GM12874 (cell line): Measurements from ENCODE around the gene HPF1.

Source experiments
- TF ChIP-seq, protein P1 (sequence below): IDR thresholded peaks from 2 replicates; pipeline ENCODE4 v1.5.1; 2011; ENCODE audit warnings: low read depth, mild to moderate bottlenecking, control low read depth, low read length, moderate library complexity; ENCODE audit not compliant: insufficient read depth

HPF1 gene

DNA sequence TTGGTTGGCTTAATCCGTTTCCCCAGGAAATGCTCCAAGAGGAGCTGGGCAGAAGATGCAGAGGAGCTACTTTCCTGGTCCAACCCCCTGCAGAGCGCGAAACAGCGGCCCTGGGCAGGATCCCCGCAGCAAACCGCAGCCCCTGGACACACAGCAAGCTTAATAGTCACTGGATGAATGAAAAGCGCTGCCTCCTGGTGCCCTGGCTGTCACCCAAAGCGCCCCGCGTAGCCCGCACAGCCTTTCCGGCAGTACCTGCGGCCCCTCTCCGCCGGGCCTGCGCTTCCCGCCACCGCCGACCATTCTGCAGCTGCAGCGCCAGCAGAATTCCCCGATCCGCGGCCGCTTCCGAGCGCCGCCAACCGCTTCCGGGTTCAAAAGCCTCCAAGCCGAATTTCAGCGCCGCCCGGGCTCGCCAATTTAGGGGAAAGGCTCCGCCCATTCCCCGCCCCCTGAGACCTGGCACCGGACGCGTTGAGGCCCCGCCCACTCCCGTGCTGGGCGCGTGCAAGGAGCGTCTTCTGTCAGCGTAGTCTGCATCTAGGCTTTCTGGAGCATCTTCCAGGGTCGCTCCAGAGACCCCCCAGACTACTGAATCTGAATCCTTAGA, at the start of gene HPF1:
TSS of gene HPF1 (minus strand) at position 370 of the 610 bp plus-strand sequence. CDS start at position 303, 67 bp downstream.
- TF ChIP-seq, protein P1, sequence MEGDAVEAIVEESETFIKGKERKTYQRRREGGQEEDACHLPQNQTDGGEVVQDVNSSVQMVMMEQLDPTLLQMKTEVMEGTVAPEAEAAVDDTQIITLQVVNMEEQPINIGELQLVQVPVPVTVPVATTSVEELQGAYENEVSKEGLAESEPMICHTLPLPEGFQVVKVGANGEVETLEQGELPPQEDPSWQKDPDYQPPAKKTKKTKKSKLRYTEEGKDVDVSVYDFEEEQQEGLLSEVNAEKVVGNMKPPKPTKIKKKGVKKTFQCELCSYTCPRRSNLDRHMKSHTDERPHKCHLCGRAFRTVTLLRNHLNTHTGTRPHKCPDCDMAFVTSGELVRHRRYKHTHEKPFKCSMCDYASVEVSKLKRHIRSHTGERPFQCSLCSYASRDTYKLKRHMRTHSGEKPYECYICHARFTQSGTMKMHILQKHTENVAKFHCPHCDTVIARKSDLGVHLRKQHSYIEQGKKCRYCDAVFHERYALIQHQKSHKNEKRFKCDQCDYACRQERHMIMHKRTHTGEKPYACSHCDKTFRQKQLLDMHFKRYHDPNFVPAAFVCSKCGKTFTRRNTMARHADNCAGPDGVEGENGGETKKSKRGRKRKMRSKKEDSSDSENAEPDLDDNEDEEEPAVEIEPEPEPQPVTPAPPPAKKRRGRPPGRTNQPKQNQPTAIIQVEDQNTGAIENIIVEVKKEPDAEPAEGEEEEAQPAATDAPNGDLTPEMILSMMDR = no peak

DNA sequence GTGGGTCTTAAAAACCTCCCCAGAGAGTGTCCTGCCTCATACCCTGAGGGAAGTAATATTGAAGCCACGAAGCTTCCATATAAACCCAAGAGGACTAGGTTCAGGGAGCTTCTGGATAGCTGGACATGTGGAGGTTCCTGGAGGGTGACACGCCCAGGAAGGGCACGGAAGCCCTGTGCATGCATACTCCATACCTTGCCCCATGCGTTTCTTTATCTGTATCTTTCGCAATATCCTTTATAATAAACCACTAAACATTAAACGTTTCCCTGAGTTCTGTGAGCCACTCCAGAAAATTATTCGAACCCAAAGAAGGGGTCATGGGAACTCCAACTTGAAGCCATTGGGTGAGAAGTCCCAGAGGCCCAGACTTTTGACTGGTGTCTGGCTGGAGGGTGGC, 45.7 kb upstream of the HPF1 start:
- TF ChIP-seq, protein P1 = no peak

DNA sequence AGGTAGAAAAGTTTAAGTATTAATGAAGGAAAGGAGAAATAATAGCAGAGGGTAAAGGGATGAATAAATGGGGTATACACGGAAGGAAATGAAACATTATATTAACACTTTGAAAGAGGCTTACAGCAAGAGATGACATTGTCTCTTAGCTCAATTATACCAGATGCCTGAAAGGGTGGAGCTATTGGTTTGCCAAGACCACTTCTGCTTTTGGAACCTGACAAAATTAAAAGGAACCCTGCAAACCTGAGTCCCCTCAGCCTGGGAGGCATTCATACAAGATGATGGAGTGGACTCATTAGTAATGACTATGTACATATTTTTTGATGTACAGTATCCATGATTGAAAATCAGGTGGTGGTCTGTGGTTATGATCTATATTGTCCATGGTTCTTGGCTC, 45.1 kb upstream of the HPF1 start:
- TF ChIP-seq, protein P1 = no peak

DNA sequence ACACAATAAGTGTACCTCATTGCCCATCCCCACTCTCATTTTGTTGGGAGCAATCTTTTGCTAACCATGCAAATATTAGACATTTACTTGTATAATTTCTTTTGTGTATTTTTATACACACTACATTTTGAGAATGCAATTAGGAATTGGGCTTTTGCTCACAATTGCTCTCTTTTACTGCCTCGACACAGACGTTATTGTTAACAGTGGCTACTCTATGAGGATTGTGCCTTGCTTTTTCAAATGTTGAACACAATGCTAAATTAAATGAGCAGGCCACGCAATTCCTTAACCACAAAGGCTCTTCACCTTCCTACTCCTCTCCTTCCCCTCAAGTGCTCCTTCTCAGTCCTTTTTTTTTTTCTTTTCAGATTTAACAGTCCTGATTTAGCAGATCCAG, 42.8 kb upstream of the HPF1 start:
- TF ChIP-seq, protein P1 = no peak

DNA sequence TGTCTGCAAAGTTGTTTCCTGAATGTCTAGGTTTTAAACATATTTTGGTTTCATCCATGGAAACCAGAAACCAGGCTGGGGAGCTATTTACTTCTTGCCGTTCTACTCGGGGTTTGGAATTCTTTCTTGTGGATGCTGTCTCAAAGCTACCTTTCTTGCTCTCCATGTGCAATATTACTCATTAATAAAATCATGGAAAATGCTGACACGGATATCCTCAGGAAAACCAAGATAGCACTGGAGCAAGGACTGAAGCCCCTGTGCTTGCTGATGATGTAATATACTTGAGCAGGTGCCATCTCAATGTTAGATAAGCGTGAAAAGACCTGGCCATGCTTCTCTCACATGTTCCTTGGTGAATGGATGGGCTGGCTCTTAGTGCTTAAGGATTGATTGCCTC, 41.5 kb upstream of the HPF1 start:
- TF ChIP-seq, protein P1 = no peak

DNA sequence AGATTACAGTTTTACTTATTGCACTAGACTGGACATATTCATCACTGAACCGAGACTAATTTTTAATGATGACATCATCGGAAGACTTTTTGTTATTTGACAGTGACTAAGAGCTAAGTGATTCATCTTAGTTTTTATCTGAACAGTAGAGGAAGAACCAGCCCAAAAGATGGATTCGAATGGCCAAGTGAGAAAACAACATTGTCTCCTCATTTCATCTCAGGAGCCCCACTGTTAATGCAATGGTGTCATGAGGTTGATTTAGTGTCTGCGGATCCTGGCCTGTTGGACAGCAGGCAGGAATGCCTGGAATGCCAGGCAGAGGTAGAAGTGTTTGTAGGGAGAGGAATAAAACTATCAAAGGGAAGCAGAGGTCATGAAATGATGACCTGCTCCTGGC, 37.8 kb upstream of the HPF1 start:
- TF ChIP-seq, protein P1 = no peak

DNA sequence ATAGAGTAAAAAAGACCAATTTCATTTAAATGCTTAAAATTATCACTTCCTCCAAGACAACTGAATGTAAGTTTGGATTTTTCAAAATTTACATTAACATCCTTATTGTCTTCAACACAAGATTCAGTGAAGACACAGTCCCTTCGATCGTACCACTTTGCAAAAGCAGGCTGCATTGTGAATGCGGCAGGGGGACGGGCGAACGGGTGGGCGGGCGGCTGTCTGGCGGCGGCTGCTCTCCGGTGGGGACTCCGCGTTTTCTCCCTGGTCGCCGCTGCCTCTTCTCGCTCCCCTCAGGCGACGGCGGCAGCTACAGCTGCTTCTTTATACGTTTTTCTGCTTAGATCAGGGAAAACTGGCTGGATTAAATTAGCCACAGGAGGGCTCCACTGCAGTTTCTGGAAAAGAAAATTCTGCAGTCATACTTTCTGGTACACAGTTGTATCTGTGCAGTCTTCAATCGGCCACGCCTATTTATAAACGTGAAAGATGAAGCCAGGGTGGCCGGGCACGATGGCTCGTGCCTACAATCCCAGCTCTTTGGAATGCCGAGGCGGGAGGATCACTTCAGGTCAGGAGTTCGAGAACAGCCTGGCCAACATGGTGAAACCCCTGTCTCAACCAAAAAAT, 33.9 kb upstream of the HPF1 start:
- TF ChIP-seq, protein P1 = no peak
